ENCODE results near the gene LRRC2.

DNA sequence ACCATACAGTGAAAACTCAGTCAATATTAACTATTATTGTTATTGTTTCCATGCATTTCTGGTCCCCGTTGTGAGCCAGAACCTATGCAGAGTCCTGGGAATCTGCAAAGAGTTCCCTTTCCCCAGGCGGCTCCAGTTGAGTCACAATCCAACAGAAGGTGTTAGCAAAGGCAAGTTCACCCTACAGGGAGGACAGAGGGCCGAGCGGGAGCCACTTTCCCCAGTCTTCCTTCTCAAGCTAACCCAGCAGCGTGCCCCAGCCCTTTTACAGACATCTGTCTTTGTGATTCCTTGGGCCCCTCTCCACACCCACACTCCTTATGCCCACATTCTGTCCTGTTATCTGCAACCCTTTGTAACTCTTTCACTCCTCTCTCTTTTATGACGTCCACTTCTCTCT lies 88.3 kb downstream of the LRRC2 start:
- TF ChIP-seq, protein P1, sequence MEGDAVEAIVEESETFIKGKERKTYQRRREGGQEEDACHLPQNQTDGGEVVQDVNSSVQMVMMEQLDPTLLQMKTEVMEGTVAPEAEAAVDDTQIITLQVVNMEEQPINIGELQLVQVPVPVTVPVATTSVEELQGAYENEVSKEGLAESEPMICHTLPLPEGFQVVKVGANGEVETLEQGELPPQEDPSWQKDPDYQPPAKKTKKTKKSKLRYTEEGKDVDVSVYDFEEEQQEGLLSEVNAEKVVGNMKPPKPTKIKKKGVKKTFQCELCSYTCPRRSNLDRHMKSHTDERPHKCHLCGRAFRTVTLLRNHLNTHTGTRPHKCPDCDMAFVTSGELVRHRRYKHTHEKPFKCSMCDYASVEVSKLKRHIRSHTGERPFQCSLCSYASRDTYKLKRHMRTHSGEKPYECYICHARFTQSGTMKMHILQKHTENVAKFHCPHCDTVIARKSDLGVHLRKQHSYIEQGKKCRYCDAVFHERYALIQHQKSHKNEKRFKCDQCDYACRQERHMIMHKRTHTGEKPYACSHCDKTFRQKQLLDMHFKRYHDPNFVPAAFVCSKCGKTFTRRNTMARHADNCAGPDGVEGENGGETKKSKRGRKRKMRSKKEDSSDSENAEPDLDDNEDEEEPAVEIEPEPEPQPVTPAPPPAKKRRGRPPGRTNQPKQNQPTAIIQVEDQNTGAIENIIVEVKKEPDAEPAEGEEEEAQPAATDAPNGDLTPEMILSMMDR (IDR thresholded peaks at IDR 0.05) = no peak
- no peak for TF ChIP-seq POLR2A (IDR thresholded peaks at IDR 0.05)
- no peak for TF ChIP-seq EP300 (IDR thresholded peaks at IDR 0.05)
